Left forelimb (tissue), 1 donor: ENCODE results near the gene ATP1A1.

Experiments used
- DNase-seq: peaks from one replicate; pipeline ENCODE4 v3.0.0-alpha.2; 2018; ENCODE audit warnings: low spot score

ATP1A1 gene

GRCh38 chr1:116372191-116372590 is 853 bp upstream of the ATP1A1 start:
- no peak for DNase-seq

- DNase-seq: peak; percentile 83
Measured at GRCh38 chr1:116373431-116374352, 648 bp downstream of the ATP1A1 start.

- no peak for DNase-seq
Measured at GRCh38 chr1:116374353-116375147, 1.5 kb downstream of the ATP1A1 start.

- DNase-seq: no peak
Measured at GRCh38 chr1:116375148-116375886, 2.3 kb downstream of the ATP1A1 start.

GRCh38 chr1:116375887-116376728 is 3.1 kb downstream of the ATP1A1 start:
- DNase-seq: no peak

- no peak for DNase-seq
Measured at GRCh38 chr1:116376729-116377086, 3.7 kb downstream of the ATP1A1 start.

GRCh38 chr1:116377541-116378529 is 4.8 kb downstream of the ATP1A1 start:
- DNase-seq: no peak

GRCh38 chr1:116379057-116379630 is 6.1 kb downstream of the ATP1A1 start:
- DNase-seq: no peak

GRCh38 chr1:116379674-116380498 is 6.8 kb downstream of the ATP1A1 start:
- no peak for DNase-seq

- no peak for DNase-seq
Measured at GRCh38 chr1:116380499-116381242, 7.6 kb downstream of the ATP1A1 start.

GRCh38 chr1:116382321-116382720 is 9.3 kb downstream of the ATP1A1 start:
- DNase-seq: no peak

GRCh38 chr1:116382857-116383483 is 9.9 kb downstream of the ATP1A1 start:
- no peak for DNase-seq

GRCh38 chr1:116386042-116386441 is 13.0 kb downstream of the ATP1A1 start:
- no peak for DNase-seq

- no peak for DNase-seq
Measured at GRCh38 chr1:116387551-116387950, 14.5 kb downstream of the ATP1A1 start.

GRCh38 chr1:116388122-116388521 is 15.1 kb downstream of the ATP1A1 start:
- DNase-seq: no peak

- DNase-seq: no peak
Measured at GRCh38 chr1:116389013-116389412, 16.0 kb downstream of the ATP1A1 start.

- DNase-seq: no peak
Measured at GRCh38 chr1:116389686-116390085, 16.6 kb downstream of the ATP1A1 start.

- no peak for DNase-seq
Measured at GRCh38 chr1:116390195-116390594, 17.2 kb downstream of the ATP1A1 start.
